ENCODE data around the gene PGBD2. TPM values are rescaled to one million over a fixed set of nuclear protein-coding genes. Genes with fewer than 3 reads are reported as not detected.
"Not testable (repeated sequence)": the region's sequence is repeated elsewhere in the genome, so short reads cannot be mapped to it uniquely, and the experiment has no call there.

The PGBD2 gene
- total RNA-seq, 1 experiment from 2014 or later = 7.0 TPM

GRCh38 chr1:248873409-248873992 lies 32.5 kb upstream of the PGBD2 start:
- Mint-ChIP-seq H3K4me3 (ENCODE audit: unreplicated experiment) (peak overlapping the region; percentile 98), H3K27ac (ENCODE audit: unreplicated experiment) (peak overlapping the region; percentile 95), H3K36me3 (ENCODE audit: insufficient read depth, unreplicated experiment) (peaks cover 30% of the 10 kb centered on the region), H3K27me3 (ENCODE audit: insufficient read depth, unreplicated experiment) (peaks cover 4% of the 10 kb centered on the region), H3K9me3 (ENCODE audit: unreplicated experiment) (no peaks in the 10 kb centered on the region), H3K4me1 (ENCODE audit: low read depth, unreplicated experiment) (peaks cover 25% of the 10 kb centered on the region)
- ChIA-PET CTCF (interaction anchor here (0.5 to 2.5 kb wide), 3 partner anchors 15 to 47 kb away, joined by 3 to 19 read pairs (median 4); partner anchors contain the start of genes SH3BP5L and ZNF692), POLR2A (interaction anchor here (0.6 to 3.2 kb wide), 6 partner anchors 15 to 48 kb away, joined by 3 to 15 read pairs (median 5); partner anchors contain the start of genes PGBD2, SH3BP5L, ZNF672 and ZNF692)
- peak overlapping the region; percentile 40 for H3K4me3 ChIP-seq (ENCODE audit: low read depth, low read length)
- TF ChIP-seq CTCF (IDR thresholded peaks at IDR 0.05; ENCODE audit: insufficient read depth in 1 of 2, low read depth in 1 of 2, low read length in 1 of 2, severe bottlenecking in 1 of 2, unreplicated experiment in 1 of 2) = no peak
- no TSS peak for BruUV-seq (replicated peaks)
- H3K27me3 ChIP-seq (replicated peaks; ENCODE audit: control insufficient read depth, insufficient read depth, low read length) = no peaks in the 10 kb centered on the region
- peak; percentile 95 to 97 for DNase-seq
- intact Hi-C loops (cut with micrococcal nuclease; ENCODE audit: unreplicated experiment) = loop anchor here (1.0 kb wide), 4 partner anchors 10 to 47 kb away; no protein-coding TSS in a partner anchor
- peaks cover 6% of the 10 kb centered on the region; the same call in 1 of the 2 replicates for H3K4me1 ChIP-seq
- H3K36me3 ChIP-seq (ENCODE audit: control insufficient read depth, insufficient read depth, low read length) = no peaks in the 10 kb centered on the region
- H3K9me3 ChIP-seq = no peaks in the 10 kb centered on the region

GRCh38 chr1:248873993-248874533 lies 32.0 kb upstream of the PGBD2 start:
- intact Hi-C loops (cut with micrococcal nuclease; ENCODE audit: unreplicated experiment) = loop anchor here (1.0 kb wide), 5 partner anchors 11 to 48 kb away; partner anchors contain the start of gene PGBD2
- H3K9me3 Mint-ChIP-seq (ENCODE audit: unreplicated experiment) = no peaks in the 10 kb centered on the region
- H3K4me1 Mint-ChIP-seq (ENCODE audit: low read depth, unreplicated experiment) = peaks cover 25% of the 10 kb centered on the region
- no peak for TF ChIP-seq CTCF (IDR thresholded peaks at IDR 0.05; ENCODE audit: insufficient read depth in 1 of 2, low read depth in 1 of 2, low read length in 1 of 2, severe bottlenecking in 1 of 2, unreplicated experiment in 1 of 2)
- Histone ChIP-seq H3K9me3 (no peaks in the 10 kb centered on the region), H3K4me3 (ENCODE audit: low read depth, low read length) (peak overlapping the region; percentile 40), H3K4me1 (peaks cover 6% of the 10 kb centered on the region; the same call in 1 of the 2 replicates), H3K27me3 (replicated peaks; ENCODE audit: control insufficient read depth, insufficient read depth, low read length) (no peaks in the 10 kb centered on the region), H3K36me3 (ENCODE audit: control insufficient read depth, insufficient read depth, low read length) (no peaks in the 10 kb centered on the region)
- ChIA-PET POLR2A (interaction anchor here (1.0 to 3.2 kb wide), 5 partner anchors 15 to 48 kb away, joined by 3 to 15 read pairs (median 5); partner anchors contain the start of genes PGBD2, ZNF672 and ZNF692), CTCF (interaction anchor here (0.5 to 2.5 kb wide), 4 partner anchors 12 to 48 kb away, joined by 3 to 19 read pairs (median 4); partner anchors contain the start of genes SH3BP5L and ZNF692)
- peak overlapping the region; percentile 98 for H3K4me3 Mint-ChIP-seq (ENCODE audit: unreplicated experiment)
- DNase-seq = peak; percentile 81 to 88
- BruUV-seq (replicated peaks) = TSS peak; percentile 63
- peaks cover 30% of the 10 kb centered on the region for H3K36me3 Mint-ChIP-seq (ENCODE audit: insufficient read depth, unreplicated experiment)
- H3K27me3 Mint-ChIP-seq (ENCODE audit: insufficient read depth, unreplicated experiment) = peaks cover 4% of the 10 kb centered on the region
- H3K27ac Mint-ChIP-seq (ENCODE audit: unreplicated experiment) = peak overlapping the region; percentile 95

- DNase-seq = no peak
- no peak for TF ChIP-seq CTCF (IDR thresholded peaks at IDR 0.05; ENCODE audit: insufficient read depth in 1 of 2, low read depth in 1 of 2, low read length in 1 of 2, severe bottlenecking in 1 of 2, unreplicated experiment in 1 of 2)
- no peaks in the 10 kb centered on the region for H3K27me3 ChIP-seq (replicated peaks; ENCODE audit: control insufficient read depth, insufficient read depth, low read length)
- no TSS peak for BruUV-seq (replicated peaks)
- no peaks in the 10 kb centered on the region for H3K4me1 ChIP-seq
- Mint-ChIP-seq H3K27me3 (ENCODE audit: insufficient read depth, unreplicated experiment) (no peaks in the 10 kb centered on the region), H3K4me1 (ENCODE audit: low read depth, unreplicated experiment) (no peaks in the 10 kb centered on the region), H3K27ac (ENCODE audit: unreplicated experiment) (no peak overlapping the region), H3K4me3 (ENCODE audit: unreplicated experiment) (no peak overlapping the region), H3K9me3 (ENCODE audit: unreplicated experiment) (no peaks in the 10 kb centered on the region), H3K36me3 (ENCODE audit: insufficient read depth, unreplicated experiment) (no peaks in the 10 kb centered on the region)
- no peak overlapping the region for H3K4me3 ChIP-seq (ENCODE audit: low read depth, low read length)
- intact Hi-C loops (cut with micrococcal nuclease; ENCODE audit: unreplicated experiment) = no loop called here
- H3K36me3 ChIP-seq (ENCODE audit: control insufficient read depth, insufficient read depth, low read length) = no peaks in the 10 kb centered on the region
- no peaks in the 10 kb centered on the region for H3K9me3 ChIP-seq
- ChIA-PET CTCF (no interaction called here), POLR2A (no interaction called here)
These were observed 24.8 kb upstream of the PGBD2 start for GRCh38 chr1:248881261-248881660.

GRCh38 chr1:248882427-248882826 lies 23.6 kb upstream of the PGBD2 start:
- DNase-seq; CTCF ChIA-PET; H3K27ac Mint-ChIP-seq (ENCODE audit: unreplicated experiment); H3K27me3 ChIP-seq (replicated peaks; ENCODE audit: control insufficient read depth, insufficient read depth, low read length); POLR2A ChIA-PET; H3K9me3 Mint-ChIP-seq (ENCODE audit: unreplicated experiment); intact Hi-C loops (cut with micrococcal nuclease; ENCODE audit: unreplicated experiment); H3K9me3 ChIP-seq; H3K4me1 ChIP-seq; H3K4me3 ChIP-seq (ENCODE audit: low read depth, low read length); H3K36me3 ChIP-seq (ENCODE audit: control insufficient read depth, insufficient read depth, low read length); BruUV-seq (replicated peaks); H3K4me1 Mint-ChIP-seq (ENCODE audit: low read depth, unreplicated experiment); H3K27me3 Mint-ChIP-seq (ENCODE audit: insufficient read depth, unreplicated experiment); H3K36me3 Mint-ChIP-seq (ENCODE audit: insufficient read depth, unreplicated experiment); H3K4me3 Mint-ChIP-seq (ENCODE audit: unreplicated experiment): not testable (repeated sequence)
